OCI-LY1 (cell line): ENCODE data around the gene JAKMIP1.

Experiments
- EZH2 ChIP-seq: fragments of 200-600 bp; sonication (generic), shearing (Covaris generic); IDR thresholded peaks from 2 replicates; pipeline ENCODE4 v1.8.0; 2017; ENCODE audit warnings: borderline replicate concordance, mixed run types, mild to moderate bottlenecking, antibody characterized with exemption, low read length, moderate library complexity, mixed read lengths
- TF ChIP-seq, protein P1 (sequence below): fragments of 200-600 bp; sonication (generic), shearing (Covaris generic); IDR thresholded peaks from 2 replicates; pipeline ENCODE4 v1.5.1; 2017; ENCODE audit warnings: mild to moderate bottlenecking, antibody characterized with exemption, low read length, moderate library complexity, mixed read lengths

DNA sequence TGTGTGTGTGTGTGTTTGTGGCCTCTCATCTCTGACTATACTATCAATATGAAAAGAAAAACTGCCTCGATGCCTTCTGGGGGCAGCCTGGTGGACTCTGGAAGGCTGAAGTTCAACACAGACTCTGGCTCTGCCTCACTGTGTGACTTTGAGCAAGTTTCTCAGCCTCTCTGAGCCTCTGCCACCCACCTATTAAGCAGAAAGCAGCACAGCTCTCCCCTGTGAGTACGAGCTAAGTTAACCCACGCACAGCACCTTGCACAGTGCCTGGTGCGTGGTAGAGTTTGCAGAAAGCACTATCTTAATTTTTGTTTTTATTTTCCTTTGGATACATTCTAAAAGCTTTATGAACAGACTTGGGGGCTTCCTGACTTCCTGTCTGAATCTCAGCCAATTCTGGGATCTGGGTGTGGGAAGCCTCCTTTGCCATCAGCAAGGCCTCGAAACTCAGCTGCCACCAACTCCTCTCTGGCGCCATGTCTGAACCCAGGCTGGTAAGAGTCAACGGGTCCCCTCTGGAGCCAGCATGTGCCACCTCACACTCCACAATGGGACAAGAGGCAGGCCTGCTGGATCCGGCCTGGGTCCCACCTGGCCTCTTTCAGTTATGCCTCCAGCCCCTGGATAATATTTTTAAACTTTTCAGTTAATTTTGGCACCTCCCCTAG lies 57.3 kb downstream of the JAKMIP1 start:
- TF ChIP-seq, protein P1, sequence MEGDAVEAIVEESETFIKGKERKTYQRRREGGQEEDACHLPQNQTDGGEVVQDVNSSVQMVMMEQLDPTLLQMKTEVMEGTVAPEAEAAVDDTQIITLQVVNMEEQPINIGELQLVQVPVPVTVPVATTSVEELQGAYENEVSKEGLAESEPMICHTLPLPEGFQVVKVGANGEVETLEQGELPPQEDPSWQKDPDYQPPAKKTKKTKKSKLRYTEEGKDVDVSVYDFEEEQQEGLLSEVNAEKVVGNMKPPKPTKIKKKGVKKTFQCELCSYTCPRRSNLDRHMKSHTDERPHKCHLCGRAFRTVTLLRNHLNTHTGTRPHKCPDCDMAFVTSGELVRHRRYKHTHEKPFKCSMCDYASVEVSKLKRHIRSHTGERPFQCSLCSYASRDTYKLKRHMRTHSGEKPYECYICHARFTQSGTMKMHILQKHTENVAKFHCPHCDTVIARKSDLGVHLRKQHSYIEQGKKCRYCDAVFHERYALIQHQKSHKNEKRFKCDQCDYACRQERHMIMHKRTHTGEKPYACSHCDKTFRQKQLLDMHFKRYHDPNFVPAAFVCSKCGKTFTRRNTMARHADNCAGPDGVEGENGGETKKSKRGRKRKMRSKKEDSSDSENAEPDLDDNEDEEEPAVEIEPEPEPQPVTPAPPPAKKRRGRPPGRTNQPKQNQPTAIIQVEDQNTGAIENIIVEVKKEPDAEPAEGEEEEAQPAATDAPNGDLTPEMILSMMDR: no peak
- no peak for TF ChIP-seq EZH2
